SK-N-MC (cell line): ENCODE measurements around the gene TTC9.

Source experiments
- EZH2 ChIP-seq: fragments of 200-600 bp; sonication (generic); IDR thresholded peaks from one replicate; pipeline ENCODE4 v1.6.1; 2017; ENCODE audit warnings: antibody characterized with exemption
- FOXP2 ChIP-seq: optimal IDR thresholded peaks from 2 replicates; pipeline ENCODE3; 2011; ENCODE audit warnings: mild to moderate bottlenecking, moderate library complexity; ENCODE audit not compliant: insufficient read depth; ENCODE audit errors: extremely low read length, control extremely low read depth
- POLR2AphosphoS5 ChIP-seq: IDR thresholded peaks from 2 replicates; pipeline ENCODE4 v1.6.1; 2012; ENCODE audit warnings: mild to moderate bottlenecking, low read depth, low read length, borderline replicate concordance

- TF ChIP-seq POLR2AphosphoS5 (no peak), EZH2 (no peak), FOXP2 (no peak)
These were observed 80.7 kb downstream of the TTC9 start for GRCh38 chr14:70722418-70722817.
